HTR-8/SVneo (cell line): ENCODE data around the gene PERM1.

ENCODE experiments used
- DNase-seq: peaks from one replicate; pipeline ENCODE4 v3.0.0; 2011; ENCODE audit warnings: low spot score, mixed read lengths; ENCODE audit not compliant: insufficient read length
- FAIRE-seq: peaks from 2 replicates; lab custom pipeline; 2011; peaks lifted over from hg19 to GRCh38; lab: Jason Lieb, UNC

PERM1 gene

DNA sequence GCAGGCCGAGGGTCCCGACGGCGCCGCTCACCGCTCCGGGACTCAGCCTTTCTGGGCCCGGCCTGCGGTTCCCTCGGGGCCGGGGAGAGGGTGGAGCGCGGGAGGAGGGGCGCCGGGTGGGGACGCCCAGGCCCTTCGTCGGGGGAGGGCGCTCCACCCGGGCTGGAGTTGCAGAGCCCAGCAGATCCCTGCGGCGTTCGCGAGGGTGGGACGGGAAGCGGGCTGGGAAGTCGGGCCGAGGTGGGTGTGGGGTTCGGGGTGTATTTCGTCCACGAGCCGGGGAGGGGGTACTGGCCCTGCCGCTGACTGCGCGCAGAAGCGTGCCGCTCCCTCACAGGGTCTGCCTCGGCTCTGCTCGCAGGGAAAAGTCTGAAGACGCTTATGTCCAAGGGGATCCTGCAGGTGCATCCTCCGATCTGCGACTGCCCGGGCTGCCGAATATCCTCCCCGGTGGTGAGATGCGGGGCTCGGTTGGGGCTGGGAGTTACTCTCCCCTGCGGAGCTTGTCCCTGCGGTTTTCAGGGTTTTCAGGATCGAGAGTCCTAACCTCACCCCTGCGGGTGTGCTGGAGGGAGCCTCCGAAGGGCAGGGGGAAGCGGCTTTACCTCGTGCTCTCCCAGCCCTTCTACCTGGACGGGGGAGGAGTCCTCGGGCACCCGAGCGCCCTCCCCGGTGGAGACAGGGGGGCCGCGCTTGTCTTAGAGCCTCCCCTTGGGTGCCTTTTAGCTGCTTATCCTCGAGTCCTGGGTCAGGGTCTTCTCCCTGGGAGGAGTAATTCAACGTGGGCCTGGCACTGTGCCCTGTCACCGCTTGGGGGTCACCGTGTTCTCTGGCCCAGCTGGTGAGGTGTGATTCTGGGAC, 56.1 kb downstream of the PERM1 start:
- DNase-seq: peak; percentile 38
- no peak for FAIRE-seq
